ENCODE data around the gene RBMS1. TPM values are rescaled to one million over a fixed set of nuclear protein-coding genes. Genes with fewer than 3 reads are reported as not detected.

RBMS1 gene
- total and polyA plus RNA-seq, 4 donors, result 7.9 to 23.5 (median 15.5) TPM

DNA sequence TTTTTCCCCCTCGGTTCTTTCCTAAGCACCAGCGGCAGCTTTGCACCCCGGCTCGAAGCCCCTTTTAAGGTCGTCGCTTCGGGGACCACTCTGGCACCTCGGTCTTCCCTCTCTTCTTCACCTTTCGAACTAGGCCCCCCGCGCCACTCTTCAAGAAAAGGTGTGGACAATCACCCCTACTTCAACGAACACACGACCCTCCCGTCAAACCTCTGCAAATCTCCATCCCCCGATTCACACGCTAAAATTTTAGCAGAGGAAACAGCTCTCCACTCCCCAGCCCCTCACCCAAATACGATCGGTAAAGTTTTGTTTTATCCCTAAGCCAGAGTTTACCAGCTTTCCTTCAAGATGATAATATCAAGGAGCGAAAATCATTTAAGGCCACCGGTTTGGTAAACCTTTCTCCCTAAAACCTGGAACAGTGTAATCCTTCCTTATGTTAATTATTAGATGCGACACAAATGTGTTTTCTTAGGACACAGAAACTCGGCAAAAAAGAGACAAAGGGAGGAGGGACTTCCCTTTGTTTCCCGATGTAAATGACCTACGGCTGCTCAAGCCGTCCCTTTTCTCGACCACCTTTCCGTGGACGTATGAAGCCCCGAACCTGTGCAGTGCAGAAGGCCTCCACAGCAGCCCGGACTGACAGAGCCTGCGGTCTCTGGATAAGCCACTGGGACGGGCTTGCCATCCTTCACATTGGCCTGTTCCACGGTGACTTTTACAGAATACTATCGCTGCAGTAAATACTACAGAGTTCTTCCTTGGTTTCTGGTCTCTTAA lies 85.2 kb downstream of the RBMS1 start:
- Histone ChIP-seq H3K4me3 (ENCODE audit: low read depth in 1 of 3, low read length in 3 of 3) (peak overlapping the region in 2 of 3 donors; percentile 22 to 87), H3K27ac (ENCODE audit: low read depth in 1 of 2, low read length in 2 of 2) (peak overlapping the region; percentile 32 to 45), H3K27me3 (ENCODE audit: control insufficient read depth in 4 of 4, insufficient read depth in 4 of 4, low read length in 3 of 4) (no peaks in the 10 kb centered on the region), H3K9ac (ENCODE audit: low read depth in 1 of 2, low read length in 2 of 2) (peak overlapping the region in 1 of 2 donors; percentile 33), H3K4me1 (ENCODE audit: control insufficient read depth in 4 of 4, insufficient read depth in 4 of 4, low read length in 3 of 4) (peaks cover 0 to 7% (median 2%) of the 10 kb centered on the region in 4 donors), H3K9me3 (ENCODE audit: control insufficient read depth in 4 of 4, low read length in 3 of 4) (no peaks in the 10 kb centered on the region), H3K36me3 (ENCODE audit: control insufficient read depth in 4 of 4, insufficient read depth in 3 of 4, low read depth in 1 of 4, low read length in 3 of 4) (no peaks in the 10 kb centered on the region)
- TF ChIP-seq FOXA2 (IDR thresholded peaks at IDR 0.05), result no peak
- TF ChIP-seq SP1 (IDR thresholded peaks at IDR 0.05), result no peak
- no peak for TF ChIP-seq JUND (IDR thresholded peaks at IDR 0.05)
- TF ChIP-seq, protein P1, sequence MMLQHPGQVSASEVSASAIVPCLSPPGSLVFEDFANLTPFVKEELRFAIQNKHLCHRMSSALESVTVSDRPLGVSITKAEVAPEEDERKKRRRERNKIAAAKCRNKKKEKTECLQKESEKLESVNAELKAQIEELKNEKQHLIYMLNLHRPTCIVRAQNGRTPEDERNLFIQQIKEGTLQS (IDR thresholded peaks at IDR 0.05), result no peak
- no peak for TF ChIP-seq HNF4A (conservative IDR thresholded peaks at IDR 0.05)
- no peak for TF ChIP-seq YY1 (IDR thresholded peaks at IDR 0.05)
- TF ChIP-seq ZBTB33 (IDR thresholded peaks at IDR 0.05), result no peak
- no peak for TF ChIP-seq REST (IDR thresholded peaks at IDR 0.05)
- no peak for TF ChIP-seq RXRA (IDR thresholded peaks at IDR 0.05)
- no peak for TF ChIP-seq TAF1 (conservative IDR thresholded peaks at IDR 0.05)
- no peak for TF ChIP-seq NR2F2 (IDR thresholded peaks at IDR 0.05)
- TF ChIP-seq EGR1 (IDR thresholded peaks at IDR 0.05; ENCODE audit: low read depth in 2 of 2), result no peak
- TF ChIP-seq, protein P2, sequence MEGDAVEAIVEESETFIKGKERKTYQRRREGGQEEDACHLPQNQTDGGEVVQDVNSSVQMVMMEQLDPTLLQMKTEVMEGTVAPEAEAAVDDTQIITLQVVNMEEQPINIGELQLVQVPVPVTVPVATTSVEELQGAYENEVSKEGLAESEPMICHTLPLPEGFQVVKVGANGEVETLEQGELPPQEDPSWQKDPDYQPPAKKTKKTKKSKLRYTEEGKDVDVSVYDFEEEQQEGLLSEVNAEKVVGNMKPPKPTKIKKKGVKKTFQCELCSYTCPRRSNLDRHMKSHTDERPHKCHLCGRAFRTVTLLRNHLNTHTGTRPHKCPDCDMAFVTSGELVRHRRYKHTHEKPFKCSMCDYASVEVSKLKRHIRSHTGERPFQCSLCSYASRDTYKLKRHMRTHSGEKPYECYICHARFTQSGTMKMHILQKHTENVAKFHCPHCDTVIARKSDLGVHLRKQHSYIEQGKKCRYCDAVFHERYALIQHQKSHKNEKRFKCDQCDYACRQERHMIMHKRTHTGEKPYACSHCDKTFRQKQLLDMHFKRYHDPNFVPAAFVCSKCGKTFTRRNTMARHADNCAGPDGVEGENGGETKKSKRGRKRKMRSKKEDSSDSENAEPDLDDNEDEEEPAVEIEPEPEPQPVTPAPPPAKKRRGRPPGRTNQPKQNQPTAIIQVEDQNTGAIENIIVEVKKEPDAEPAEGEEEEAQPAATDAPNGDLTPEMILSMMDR (IDR thresholded peaks at IDR 0.05; ENCODE audit: low read depth, low read length, missing input control), result no peak
- no peak for TF ChIP-seq MAX (IDR thresholded peaks at IDR 0.05)
- no peak for TF ChIP-seq FOXA1 (IDR thresholded peaks at IDR 0.05)
- no peak for TF ChIP-seq RAD21 (IDR thresholded peaks at IDR 0.05)
- no peak for TF ChIP-seq HNF4G (IDR thresholded peaks at IDR 0.05)
- no peak for TF ChIP-seq GABPA (IDR thresholded peaks at IDR 0.05 in 1 of 2, conservative IDR thresholded peaks at IDR 0.05 in 1 of 2)
- WGBS, result 59% methylated on average over 34 of the region's 34 CpGs
- DNase-seq (ENCODE audit: low spot score), result no peak
